Measurements from ENCODE around the gene ADCY5.

ADCY5 gene

DNA sequence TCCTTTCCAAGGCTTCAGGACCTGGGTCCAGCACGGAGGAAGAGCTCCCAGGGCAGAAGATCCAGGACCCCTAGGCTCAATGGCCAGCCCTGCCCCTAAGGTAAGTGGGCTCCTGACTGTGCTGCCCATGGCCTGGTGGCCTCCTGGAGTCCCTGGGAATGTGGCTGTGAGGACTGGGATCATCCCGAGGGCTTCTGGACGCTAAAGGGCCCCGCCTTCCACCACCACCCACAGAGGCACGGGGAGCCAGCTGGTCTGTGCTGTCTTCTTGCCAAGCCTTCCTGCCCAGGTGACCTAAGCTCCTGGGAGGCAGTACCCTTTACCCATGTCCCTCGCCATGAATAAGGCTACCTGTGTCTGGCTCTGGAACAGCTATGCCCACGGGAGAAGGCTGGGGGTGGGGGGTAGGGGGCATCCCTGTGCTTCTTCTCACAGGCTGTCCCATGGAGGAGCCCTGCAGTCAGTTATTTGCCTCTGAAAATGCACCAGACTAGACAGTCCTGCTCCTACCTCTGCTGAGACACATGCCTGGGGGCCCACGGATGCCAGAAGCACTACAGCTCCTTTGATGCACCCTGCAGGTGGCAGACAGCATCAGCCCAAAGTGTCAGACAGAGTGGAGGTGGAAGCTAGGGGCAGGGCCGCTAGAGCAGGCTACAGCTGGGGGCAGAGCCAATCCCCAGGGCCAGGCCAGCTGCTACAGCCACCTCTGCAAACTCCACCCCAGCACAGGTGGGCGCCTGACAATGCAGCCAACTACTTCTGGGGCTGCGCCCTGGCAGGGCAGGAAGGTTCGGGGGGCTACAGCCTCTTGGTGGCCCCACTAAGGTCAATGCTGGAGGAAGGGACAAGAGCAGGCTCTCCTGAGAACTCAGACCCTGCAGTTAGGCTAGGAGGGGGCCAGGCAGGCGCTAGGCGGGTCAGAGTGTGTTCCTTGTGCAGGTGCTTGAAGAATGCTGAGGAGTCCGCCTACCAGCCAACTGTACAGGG lies 156.3 kb downstream of the ADCY5 start:
- TF ChIP-seq, protein P1, sequence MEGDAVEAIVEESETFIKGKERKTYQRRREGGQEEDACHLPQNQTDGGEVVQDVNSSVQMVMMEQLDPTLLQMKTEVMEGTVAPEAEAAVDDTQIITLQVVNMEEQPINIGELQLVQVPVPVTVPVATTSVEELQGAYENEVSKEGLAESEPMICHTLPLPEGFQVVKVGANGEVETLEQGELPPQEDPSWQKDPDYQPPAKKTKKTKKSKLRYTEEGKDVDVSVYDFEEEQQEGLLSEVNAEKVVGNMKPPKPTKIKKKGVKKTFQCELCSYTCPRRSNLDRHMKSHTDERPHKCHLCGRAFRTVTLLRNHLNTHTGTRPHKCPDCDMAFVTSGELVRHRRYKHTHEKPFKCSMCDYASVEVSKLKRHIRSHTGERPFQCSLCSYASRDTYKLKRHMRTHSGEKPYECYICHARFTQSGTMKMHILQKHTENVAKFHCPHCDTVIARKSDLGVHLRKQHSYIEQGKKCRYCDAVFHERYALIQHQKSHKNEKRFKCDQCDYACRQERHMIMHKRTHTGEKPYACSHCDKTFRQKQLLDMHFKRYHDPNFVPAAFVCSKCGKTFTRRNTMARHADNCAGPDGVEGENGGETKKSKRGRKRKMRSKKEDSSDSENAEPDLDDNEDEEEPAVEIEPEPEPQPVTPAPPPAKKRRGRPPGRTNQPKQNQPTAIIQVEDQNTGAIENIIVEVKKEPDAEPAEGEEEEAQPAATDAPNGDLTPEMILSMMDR (IDR thresholded peaks at IDR 0.05): no peak
- no peaks in the 10 kb centered on the region for H3K4me1 Mint-ChIP-seq
- no peak overlapping the region for H3K4me3 Mint-ChIP-seq
- peaks cover 14% of the 10 kb centered on the region for H3K27me3 Mint-ChIP-seq (ENCODE audit: low read depth, poor library complexity)
- no peak for DNase-seq
- no peak overlapping the region for H3K27ac Mint-ChIP-seq
- H3K36me3 Mint-ChIP-seq (ENCODE audit: low read depth): no peaks in the 10 kb centered on the region
- peaks cover 7% of the 10 kb centered on the region for H3K9me3 Mint-ChIP-seq

DNA sequence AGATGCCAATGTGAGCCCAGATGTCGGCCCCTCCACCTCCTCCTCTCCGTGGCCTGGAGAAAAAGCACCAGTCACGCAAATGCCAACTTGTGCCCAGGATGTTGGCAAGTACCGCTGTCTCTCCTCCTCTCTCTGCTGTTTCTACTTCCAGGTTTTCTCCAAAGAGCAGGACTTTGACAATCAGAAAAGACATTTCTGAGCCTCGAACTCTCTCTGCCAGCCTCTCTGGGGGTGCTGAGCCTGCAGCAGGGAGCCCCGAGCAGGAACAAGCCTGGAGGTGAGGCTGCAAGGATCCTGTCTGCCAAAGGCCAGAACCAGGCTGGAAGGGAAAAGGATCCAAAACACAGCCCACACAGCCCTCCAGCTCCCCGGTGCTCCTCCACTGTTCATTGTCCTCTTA lies 157.5 kb downstream of the ADCY5 start:
- no peak for DNase-seq
- Mint-ChIP-seq H3K9me3 (peaks cover 7% of the 10 kb centered on the region), H3K27ac (no peak overlapping the region), H3K36me3 (ENCODE audit: low read depth) (no peaks in the 10 kb centered on the region), H3K27me3 (ENCODE audit: low read depth, poor library complexity) (peaks cover 17% of the 10 kb centered on the region), H3K4me3 (no peak overlapping the region), H3K4me1 (no peaks in the 10 kb centered on the region)
- TF ChIP-seq, protein P1 (IDR thresholded peaks at IDR 0.05): no peak

GRCh38 chr3:123290962-123291361 lies 157.9 kb downstream of the ADCY5 start:
- no peaks in the 10 kb centered on the region for H3K36me3 Mint-ChIP-seq (ENCODE audit: low read depth)
- H3K4me3 Mint-ChIP-seq: no peak overlapping the region
- no peak for DNase-seq
- H3K27ac Mint-ChIP-seq: no peak overlapping the region
- peaks cover 7% of the 10 kb centered on the region for H3K9me3 Mint-ChIP-seq
- no peaks in the 10 kb centered on the region for H3K4me1 Mint-ChIP-seq
- peaks cover 14% of the 10 kb centered on the region for H3K27me3 Mint-ChIP-seq (ENCODE audit: low read depth, poor library complexity)
- TF ChIP-seq, protein P1 (IDR thresholded peaks at IDR 0.05): no peak

GRCh38 chr3:123290107-123290930 lies 158.6 kb downstream of the ADCY5 start:
- H3K27me3 Mint-ChIP-seq (ENCODE audit: low read depth, poor library complexity): peaks cover 14% of the 10 kb centered on the region
- no peaks in the 10 kb centered on the region for H3K36me3 Mint-ChIP-seq (ENCODE audit: low read depth)
- no peak for DNase-seq
- H3K4me1 Mint-ChIP-seq: no peaks in the 10 kb centered on the region
- TF ChIP-seq, protein P1 (IDR thresholded peaks at IDR 0.05): no peak
- H3K27ac Mint-ChIP-seq: no peak overlapping the region
- no peak overlapping the region for H3K4me3 Mint-ChIP-seq
- H3K9me3 Mint-ChIP-seq: peaks cover 7% of the 10 kb centered on the region

- H3K27ac Mint-ChIP-seq: no peak overlapping the region
- no peaks in the 10 kb centered on the region for H3K36me3 Mint-ChIP-seq (ENCODE audit: low read depth)
- TF ChIP-seq, protein P1 (IDR thresholded peaks at IDR 0.05): no peak
- H3K9me3 Mint-ChIP-seq: peaks cover 7% of the 10 kb centered on the region
- peaks cover 10% of the 10 kb centered on the region for H3K27me3 Mint-ChIP-seq (ENCODE audit: low read depth, poor library complexity)
- H3K4me1 Mint-ChIP-seq: no peaks in the 10 kb centered on the region
- no peak for DNase-seq
- H3K4me3 Mint-ChIP-seq: no peak overlapping the region
Measured at GRCh38 chr3:123289391-123290106, 159.3 kb downstream of the ADCY5 start.
